HL-60/S4 treated with phorbol 12-myristate 13-acetate at 8.2 ng/mL for 4 days and 3 days (cell line): ENCODE results near the gene PCNX1.

ENCODE experiments used
- in situ Hi-C: fragments of 300-500 bp; cut with MboI; formaldehyde crosslinking; loops from 2 replicates; pipeline ENCODE4 v1.15.0; 2022; ENCODE audit warnings: low sequenced_read_pairs

The PCNX1 gene

DNA sequence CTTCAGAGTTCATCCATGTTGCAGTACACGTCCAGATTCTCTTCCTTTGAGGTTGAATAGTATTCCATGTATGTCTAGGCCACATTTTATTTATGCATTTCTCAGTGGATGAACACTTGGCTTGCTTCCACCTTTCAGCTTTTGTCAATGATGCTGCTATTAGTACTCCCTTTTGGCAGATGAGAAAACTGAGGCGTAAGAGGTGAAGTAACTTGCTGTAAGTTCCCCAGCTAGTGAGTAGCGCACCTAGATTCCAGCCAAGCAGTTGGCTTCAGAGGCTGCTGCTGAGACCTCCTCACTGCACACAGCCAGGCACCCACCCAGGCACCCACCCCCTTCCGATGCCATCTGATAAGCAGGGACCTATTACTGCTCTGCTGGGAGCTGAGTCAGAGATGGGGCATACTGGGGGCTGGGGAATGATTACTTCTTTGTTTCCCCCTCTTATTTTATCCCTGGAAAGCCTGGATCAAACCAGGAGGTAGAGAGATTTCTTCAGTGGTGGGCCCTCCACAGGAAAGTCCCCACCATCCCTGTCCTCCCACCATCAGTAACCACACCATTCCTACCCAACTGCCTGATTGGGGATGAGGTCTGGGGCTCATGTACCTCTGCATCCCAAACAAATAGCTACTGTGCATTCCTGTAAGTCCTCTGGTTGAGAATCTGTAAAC, 234.6 kb downstream of the PCNX1 start:
- in situ Hi-C loops = loop anchor here (25.0 kb wide), 1 partner anchor 595 kb away; no protein-coding TSS in a partner anchor

DNA sequence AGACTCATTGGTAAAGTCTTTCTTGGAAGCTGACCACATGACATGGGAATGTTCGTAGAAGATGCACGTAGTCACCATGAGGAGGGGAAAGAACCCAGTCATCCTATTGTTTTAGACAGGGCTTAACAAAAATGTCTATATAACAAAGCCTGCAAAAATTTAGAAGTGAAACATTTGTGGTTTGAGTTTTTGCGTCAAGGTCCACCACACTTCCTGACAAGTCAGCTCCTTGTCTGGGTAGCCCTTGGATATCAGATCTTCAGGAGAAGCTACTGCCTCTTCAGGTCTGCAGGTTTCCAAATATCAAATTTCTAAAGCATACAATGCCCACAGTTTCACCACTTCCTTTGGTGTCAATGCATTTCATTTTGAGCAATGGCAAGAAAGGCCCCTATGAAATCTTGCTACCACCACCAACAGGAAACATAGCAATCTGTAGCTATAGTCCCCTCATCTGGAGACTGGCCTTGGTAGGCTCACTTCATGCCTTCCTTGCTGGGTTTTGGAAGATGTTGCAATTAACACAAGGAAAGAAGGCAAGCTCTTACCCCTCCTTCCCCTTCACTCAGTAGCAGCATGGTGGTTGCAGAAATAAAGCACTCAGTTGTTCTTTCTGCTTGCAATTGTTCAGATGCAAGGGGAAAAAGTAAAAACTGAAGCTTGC, 235.2 kb downstream of the PCNX1 start:
- in situ Hi-C loops = loop anchor here (25.0 kb wide), 1 partner anchor 595 kb away; no protein-coding TSS in a partner anchor

GRCh38 chr14:71143381-71144290, 236.4 kb downstream of the PCNX1 start:
- in situ Hi-C loops = loop anchor here (25.0 kb wide), 1 partner anchor 594 kb away; no protein-coding TSS in a partner anchor

GRCh38 chr14:71147335-71147734, 240.1 kb downstream of the PCNX1 start:
- in situ Hi-C loops = loop anchor here (25.0 kb wide), 1 partner anchor 590 kb away; no protein-coding TSS in a partner anchor

DNA sequence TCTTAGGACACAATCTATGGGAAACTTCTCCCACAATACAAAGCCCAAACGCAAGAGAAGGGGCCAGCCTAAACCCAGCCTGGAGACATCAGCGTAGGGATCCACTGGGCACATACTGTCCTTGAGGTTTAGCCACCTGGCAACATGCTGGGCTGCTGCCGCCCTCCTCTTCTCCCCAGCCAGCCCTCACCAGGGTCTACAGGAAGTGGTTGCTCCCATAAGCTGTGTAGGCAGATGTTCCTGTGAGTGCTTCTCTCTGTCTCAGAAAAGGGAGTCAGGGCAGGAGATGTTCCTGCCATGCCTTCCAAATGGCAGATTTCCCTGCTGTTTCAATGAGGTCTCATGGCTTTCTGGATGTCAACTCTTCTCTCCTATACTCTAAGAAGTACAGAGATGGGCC, 241.4 kb downstream of the PCNX1 start:
- in situ Hi-C loops = loop anchor here (25.0 kb wide), 1 partner anchor 589 kb away; no protein-coding TSS in a partner anchor

DNA sequence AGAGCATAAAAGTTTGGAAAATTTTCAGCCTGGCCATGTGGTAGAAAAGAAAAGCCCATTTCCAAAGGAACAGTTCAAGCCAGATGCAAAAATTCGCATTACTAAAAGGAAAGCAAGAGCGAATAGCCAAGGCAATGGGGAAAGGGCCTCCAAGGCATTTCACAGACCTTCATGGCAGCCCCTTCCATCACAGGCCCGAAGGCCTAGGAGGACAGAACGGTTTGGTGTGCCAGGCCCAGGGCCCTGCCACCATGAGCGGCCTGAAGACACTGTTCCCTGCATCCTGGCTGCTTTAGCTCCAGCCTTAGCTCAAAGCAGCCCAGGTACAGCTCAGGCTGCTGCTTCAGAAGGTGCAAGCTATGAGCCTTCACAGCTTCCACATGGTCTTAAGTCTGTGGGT, 243.5 kb downstream of the PCNX1 start:
- in situ Hi-C loops = no loop called here

GRCh38 chr14:71155743-71156142, 248.5 kb downstream of the PCNX1 start:
- in situ Hi-C loops = no loop called here

- in situ Hi-C loops = no loop called here
Measured at GRCh38 chr14:71163050-71163841, 256.0 kb downstream of the PCNX1 start.

DNA sequence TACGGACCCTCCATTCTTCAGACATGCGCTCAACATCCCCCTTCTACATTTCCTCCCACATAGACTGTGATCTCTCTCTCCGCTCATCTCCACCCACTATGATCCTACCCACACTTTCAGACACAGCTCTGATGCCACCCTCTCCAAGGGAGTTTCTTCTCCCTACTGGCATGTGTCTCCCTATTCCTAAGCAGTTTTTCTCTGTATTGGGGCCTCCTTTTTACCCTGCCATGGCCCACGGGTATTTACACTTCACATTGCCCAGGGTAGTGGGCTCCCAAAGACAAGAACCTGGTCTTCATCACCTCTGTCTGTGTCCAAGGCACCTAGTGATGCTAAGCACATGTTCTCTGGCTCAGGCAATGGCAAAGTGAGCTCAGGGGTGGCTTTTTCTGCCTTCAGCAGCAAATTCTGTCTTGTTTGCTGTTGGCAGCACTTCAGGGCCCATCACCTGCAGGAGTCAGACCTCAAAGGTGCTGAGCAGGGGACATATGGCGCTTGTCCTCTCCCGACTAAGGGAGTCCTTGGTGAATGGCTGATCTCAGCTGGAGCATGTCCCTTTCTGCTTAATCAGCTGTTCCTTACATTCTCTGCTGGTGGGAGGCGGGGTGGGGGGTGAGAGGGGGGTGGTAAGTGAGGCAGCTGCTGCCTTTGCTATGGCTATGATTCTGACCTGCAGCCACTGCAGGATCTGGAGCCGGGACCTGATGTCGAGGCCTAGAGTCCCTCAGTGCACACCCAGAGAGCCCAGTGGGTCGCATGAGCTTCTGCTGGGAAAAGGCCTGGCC, 256.8 kb downstream of the PCNX1 start:
- in situ Hi-C loops = no loop called here
